ENCODE data around the gene MRPS22. TPM values are rescaled to one million over a fixed set of nuclear protein-coding genes. Genes with fewer than 3 reads are reported as not detected.

The MRPS22 gene
- total and polyA plus RNA-seq, 2 of the 13 experiments (the other 11 are each of a cell fraction or from before 2014, with no cell fraction given), result 52.7 to 113 TPM

DNA sequence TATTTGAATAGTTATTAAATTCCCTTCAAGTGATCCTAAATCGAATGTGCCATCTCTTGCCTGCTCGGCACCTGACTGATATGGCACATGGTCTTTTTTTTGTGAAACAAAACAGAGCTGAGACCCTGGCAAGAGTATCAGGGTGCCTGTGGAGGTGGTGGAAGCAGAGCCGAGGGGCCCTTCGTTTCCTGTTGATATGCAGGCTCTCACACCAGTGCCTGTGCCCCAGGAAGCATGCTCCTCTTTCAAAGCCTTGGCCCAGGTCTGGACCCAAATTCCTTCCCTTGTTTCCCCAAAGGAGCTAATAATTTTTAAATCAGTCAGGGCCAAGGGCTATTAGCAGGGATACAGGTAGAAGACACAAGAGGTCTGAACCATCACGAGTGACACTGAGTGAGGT, 21.5 kb upstream of the MRPS22 start (continued):
- TF ChIP-seq, protein P1, sequence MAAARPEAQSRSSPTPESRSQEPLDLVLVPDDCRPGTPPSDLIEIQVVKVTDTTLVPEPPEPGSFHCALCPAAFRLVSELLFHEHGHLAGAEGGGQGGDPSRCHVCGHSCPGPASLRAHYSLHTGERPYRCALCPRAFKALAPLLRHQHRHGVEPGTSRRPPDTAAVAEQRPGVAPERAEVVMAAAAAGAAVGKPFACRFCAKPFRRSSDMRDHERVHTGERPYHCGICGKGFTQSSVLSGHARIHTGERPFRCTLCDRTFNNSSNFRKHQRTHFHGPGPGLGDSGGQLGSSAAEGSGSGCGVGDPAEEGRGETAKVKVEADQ (CRISPR knock-in tag; IDR thresholded peaks at IDR 0.05; ENCODE audit: borderline replicate concordance), result no peak
- no peak for TF ChIP-seq BCL3 (CRISPR knock-in tag; IDR thresholded peaks at IDR 0.05)

DNA sequence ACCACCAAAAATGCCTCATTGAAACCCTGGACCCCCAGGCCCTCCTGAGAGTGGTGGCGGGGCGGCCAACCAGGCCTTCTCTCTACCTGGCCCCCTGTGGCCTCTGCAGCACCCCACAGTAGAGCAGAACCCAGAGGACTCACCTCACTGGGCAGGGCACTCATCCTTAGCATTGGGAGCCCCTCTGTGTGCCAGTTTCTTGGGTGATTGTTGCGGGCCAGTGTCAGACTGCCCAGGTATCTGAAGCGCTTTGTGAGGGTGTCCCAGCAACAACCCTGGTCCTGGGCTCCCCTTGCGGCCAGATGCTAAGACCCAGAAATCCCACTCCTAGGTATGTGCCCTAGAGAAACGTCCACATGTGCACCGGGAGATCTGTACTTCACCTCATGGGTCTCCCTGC, 20.7 kb upstream of the MRPS22 start:
- no peaks in the 10 kb centered on the region for H3K79me2 ChIP-seq (ENCODE audit: insufficient read depth, low read length)
- H3K4me1 ChIP-seq (ENCODE audit: insufficient read depth, low read length), result no peaks in the 10 kb centered on the region
- no peak for FAIRE-seq
- WGBS (ENCODE audit: low lambda C conversion rate), result 36% methylated on average over 4 of the region's 7 CpGs
- intact Hi-C loops (cut with micrococcal nuclease; ENCODE audit: unreplicated experiment) (loop anchor here (10.0 kb wide), 1 partner anchor 118 kb away; no protein-coding TSS in a partner anchor), in situ Hi-C loops (cut with HindIII; ENCODE audit: extremely low pct_ligation_motif_present, low pct_unique_long_range_greater_than_20kb) (no loop called here)
- ChIA-PET CTCF (ENCODE audit: low intra/inter-chr PET ratio, low total read pairs) (no interaction called here), POLR2A (no interaction called here)
- no peaks in the 10 kb centered on the region for H3K9me3 ChIP-seq (ENCODE audit: low read length)
- no peak for ATAC-seq
- H3K9ac ChIP-seq (ENCODE audit: insufficient read depth, low read depth, low read length), result no peak overlapping the region
- H3K4me3 ChIP-seq (replicated peaks in 1 of 3; ENCODE audit: insufficient read depth in 1 of 3, low read depth in 2 of 3, low read length in 3 of 3), result no peak overlapping the region
- H3K27ac ChIP-seq (ENCODE audit: extremely low read length, insufficient read depth, low read length), result no peak overlapping the region
- H3K4me2 ChIP-seq (ENCODE audit: low read depth, low read length), result no peak overlapping the region
- H2AFZ ChIP-seq (ENCODE audit: low read length), result no peak overlapping the region
- no peaks in the 10 kb centered on the region for H3K36me3 ChIP-seq (replicated peaks in 1 of 2; ENCODE audit: control insufficient read depth in 1 of 2, insufficient read depth in 2 of 2, low read length in 2 of 2)
- no peak for TF ChIP-seq KLF11 (CRISPR knock-in tag; IDR thresholded peaks at IDR 0.05)
- no peak for TF ChIP-seq AHR (CRISPR knock-in tag; IDR thresholded peaks at IDR 0.05)
- no peak for DNase-seq (ENCODE audit: low spot score)
- H3K27me3 ChIP-seq (ENCODE audit: control insufficient read depth in 1 of 2, insufficient read depth in 2 of 2, low read length in 2 of 2), result peaks cover 3 to 13% of the 10 kb centered on the region in 2 experiments; a peak in 3 of 5 replicates
- no peaks in the 10 kb centered on the region for H4K20me1 ChIP-seq (ENCODE audit: insufficient read depth, low read length)
- no TSS peak for BruUV-seq (replicated peaks)

GRCh38 chr3:139324456-139324855, 19.4 kb upstream of the MRPS22 start:
- FAIRE-seq, result no peak
- TF ChIP-seq ZNF589 (CRISPR knock-in tag; conservative IDR thresholded peaks at IDR 0.05) (no peak), RBFOX2 (IDR thresholded peaks at IDR 0.05; ENCODE audit: low read depth, low read length) (no peak), ZNF75D (CRISPR knock-in tag; IDR thresholded peaks at IDR 0.05; ENCODE audit: borderline replicate concordance) (no peak)

More at GRCh38 chr3:139324456-139324855, 19.4 kb upstream of the MRPS22 start:
- intact Hi-C loops (cut with micrococcal nuclease; ENCODE audit: unreplicated experiment), result loop anchor here (10.0 kb wide), 1 partner anchor 120 kb away; no protein-coding TSS in a partner anchor
- ChIA-PET POLR2A (no interaction called here), CTCF (ENCODE audit: low intra/inter-chr PET ratio, low total read pairs) (no interaction called here)
- no peak overlapping the region for H3K4me2 ChIP-seq (ENCODE audit: low read depth, low read length)
- DNase-seq (ENCODE audit: low spot score) (no peak), ATAC-seq (no peak)
- in situ Hi-C loops (cut with HindIII; ENCODE audit: extremely low pct_ligation_motif_present, low pct_unique_long_range_greater_than_20kb), result no loop called here
- no peaks in the 10 kb centered on the region for H3K79me2 ChIP-seq (ENCODE audit: insufficient read depth, low read length)
- H3K36me3 ChIP-seq (replicated peaks in 1 of 2; ENCODE audit: control insufficient read depth in 1 of 2, insufficient read depth in 2 of 2, low read length in 2 of 2), result no peaks in the 10 kb centered on the region
- BruUV-seq (replicated peaks), result no TSS peak
- H4K20me1 ChIP-seq (ENCODE audit: insufficient read depth, low read length), result no peaks in the 10 kb centered on the region
- H3K9ac ChIP-seq (ENCODE audit: insufficient read depth, low read depth, low read length), result no peak overlapping the region
- no peak overlapping the region for H2AFZ ChIP-seq (ENCODE audit: low read length)
- H3K27me3 ChIP-seq (ENCODE audit: control insufficient read depth in 1 of 2, insufficient read depth in 2 of 2, low read length in 2 of 2), result peaks cover 3 to 18% of the 10 kb centered on the region in 2 experiments; a peak in 3 of 5 replicates
- no peaks in the 10 kb centered on the region for H3K9me3 ChIP-seq (ENCODE audit: low read length)
- H3K27ac ChIP-seq (ENCODE audit: extremely low read length, insufficient read depth, low read length), result no peak overlapping the region
- peaks cover 4% of the 10 kb centered on the region; the same call in 1 of the 2 replicates for H3K4me1 ChIP-seq (ENCODE audit: insufficient read depth, low read length)
- no peak overlapping the region for H3K4me3 ChIP-seq (replicated peaks in 1 of 3; ENCODE audit: insufficient read depth in 1 of 3, low read depth in 2 of 3, low read length in 3 of 3)
- WGBS (ENCODE audit: low lambda C conversion rate), result 4% methylated on average over 5 of the region's 5 CpGs

Measured in HepG2 (cell line).